ENCODE data around the gene HBB.

DNA sequence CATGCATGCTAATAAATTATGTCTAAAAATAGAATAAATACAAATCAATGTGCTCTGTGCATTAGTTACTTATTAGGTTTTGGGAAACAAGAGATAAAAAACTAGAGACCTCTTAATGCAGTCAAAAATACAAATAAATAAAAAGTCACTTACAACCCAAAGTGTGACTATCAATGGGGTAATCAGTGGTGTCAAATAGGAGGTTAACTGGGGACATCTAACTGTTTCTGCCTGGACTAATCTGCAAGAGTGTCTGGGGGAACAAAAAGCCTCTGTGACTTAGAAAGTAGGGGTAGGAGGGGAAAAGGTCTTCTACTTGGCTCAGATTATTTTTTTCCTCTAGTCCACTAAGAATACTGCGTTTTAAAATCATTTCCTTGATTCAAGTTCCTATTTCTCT lies 810 bp upstream of the HBB start:
- TF ChIP-seq REPIN1 (tag by site-specific recombination; IDR thresholded peaks at IDR 0.05; ENCODE audit: low read depth) (no peak), ZNF239 (tag by site-specific recombination; IDR thresholded peaks at IDR 0.05) (no peak), ZBTB48 (tag by site-specific recombination; IDR thresholded peaks at IDR 0.05) (no peak), ZNF221 (tag by site-specific recombination; IDR thresholded peaks at IDR 0.05; ENCODE audit: borderline replicate concordance) (no peak), ZNF2 (tag by site-specific recombination; IDR thresholded peaks at IDR 0.05) (no peak), YY1 (tag by site-specific recombination; IDR thresholded peaks at IDR 0.05) (no peak), ZBTB17 (tag by site-specific recombination; IDR thresholded peaks at IDR 0.05) (no peak), MYNN (tag by site-specific recombination; IDR thresholded peaks at IDR 0.05; ENCODE audit: borderline replicate concordance) (no peak)
- TF ChIP-seq, protein P1, sequence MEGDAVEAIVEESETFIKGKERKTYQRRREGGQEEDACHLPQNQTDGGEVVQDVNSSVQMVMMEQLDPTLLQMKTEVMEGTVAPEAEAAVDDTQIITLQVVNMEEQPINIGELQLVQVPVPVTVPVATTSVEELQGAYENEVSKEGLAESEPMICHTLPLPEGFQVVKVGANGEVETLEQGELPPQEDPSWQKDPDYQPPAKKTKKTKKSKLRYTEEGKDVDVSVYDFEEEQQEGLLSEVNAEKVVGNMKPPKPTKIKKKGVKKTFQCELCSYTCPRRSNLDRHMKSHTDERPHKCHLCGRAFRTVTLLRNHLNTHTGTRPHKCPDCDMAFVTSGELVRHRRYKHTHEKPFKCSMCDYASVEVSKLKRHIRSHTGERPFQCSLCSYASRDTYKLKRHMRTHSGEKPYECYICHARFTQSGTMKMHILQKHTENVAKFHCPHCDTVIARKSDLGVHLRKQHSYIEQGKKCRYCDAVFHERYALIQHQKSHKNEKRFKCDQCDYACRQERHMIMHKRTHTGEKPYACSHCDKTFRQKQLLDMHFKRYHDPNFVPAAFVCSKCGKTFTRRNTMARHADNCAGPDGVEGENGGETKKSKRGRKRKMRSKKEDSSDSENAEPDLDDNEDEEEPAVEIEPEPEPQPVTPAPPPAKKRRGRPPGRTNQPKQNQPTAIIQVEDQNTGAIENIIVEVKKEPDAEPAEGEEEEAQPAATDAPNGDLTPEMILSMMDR (tag by site-specific recombination; IDR thresholded peaks at IDR 0.05) = no peak
- TF ChIP-seq, protein P2, sequence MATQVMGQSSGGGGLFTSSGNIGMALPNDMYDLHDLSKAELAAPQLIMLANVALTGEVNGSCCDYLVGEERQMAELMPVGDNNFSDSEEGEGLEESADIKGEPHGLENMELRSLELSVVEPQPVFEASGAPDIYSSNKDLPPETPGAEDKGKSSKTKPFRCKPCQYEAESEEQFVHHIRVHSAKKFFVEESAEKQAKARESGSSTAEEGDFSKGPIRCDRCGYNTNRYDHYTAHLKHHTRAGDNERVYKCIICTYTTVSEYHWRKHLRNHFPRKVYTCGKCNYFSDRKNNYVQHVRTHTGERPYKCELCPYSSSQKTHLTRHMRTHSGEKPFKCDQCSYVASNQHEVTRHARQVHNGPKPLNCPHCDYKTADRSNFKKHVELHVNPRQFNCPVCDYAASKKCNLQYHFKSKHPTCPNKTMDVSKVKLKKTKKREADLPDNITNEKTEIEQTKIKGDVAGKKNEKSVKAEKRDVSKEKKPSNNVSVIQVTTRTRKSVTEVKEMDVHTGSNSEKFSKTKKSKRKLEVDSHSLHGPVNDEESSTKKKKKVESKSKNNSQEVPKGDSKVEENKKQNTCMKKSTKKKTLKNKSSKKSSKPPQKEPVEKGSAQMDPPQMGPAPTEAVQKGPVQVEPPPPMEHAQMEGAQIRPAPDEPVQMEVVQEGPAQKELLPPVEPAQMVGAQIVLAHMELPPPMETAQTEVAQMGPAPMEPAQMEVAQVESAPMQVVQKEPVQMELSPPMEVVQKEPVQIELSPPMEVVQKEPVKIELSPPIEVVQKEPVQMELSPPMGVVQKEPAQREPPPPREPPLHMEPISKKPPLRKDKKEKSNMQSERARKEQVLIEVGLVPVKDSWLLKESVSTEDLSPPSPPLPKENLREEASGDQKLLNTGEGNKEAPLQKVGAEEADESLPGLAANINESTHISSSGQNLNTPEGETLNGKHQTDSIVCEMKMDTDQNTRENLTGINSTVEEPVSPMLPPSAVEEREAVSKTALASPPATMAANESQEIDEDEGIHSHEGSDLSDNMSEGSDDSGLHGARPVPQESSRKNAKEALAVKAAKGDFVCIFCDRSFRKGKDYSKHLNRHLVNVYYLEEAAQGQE (tag by site-specific recombination; IDR thresholded peaks at IDR 0.05) = no peak
- TF ChIP-seq, protein P3, sequence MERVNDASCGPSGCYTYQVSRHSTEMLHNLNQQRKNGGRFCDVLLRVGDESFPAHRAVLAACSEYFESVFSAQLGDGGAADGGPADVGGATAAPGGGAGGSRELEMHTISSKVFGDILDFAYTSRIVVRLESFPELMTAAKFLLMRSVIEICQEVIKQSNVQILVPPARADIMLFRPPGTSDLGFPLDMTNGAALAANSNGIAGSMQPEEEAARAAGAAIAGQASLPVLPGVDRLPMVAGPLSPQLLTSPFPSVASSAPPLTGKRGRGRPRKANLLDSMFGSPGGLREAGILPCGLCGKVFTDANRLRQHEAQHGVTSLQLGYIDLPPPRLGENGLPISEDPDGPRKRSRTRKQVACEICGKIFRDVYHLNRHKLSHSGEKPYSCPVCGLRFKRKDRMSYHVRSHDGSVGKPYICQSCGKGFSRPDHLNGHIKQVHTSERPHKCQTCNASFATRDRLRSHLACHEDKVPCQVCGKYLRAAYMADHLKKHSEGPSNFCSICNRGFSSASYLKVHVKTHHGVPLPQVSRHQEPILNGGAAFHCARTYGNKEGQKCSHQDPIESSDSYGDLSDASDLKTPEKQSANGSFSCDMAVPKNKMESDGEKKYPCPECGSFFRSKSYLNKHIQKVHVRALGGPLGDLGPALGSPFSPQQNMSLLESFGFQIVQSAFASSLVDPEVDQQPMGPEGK (tag by site-specific recombination; IDR thresholded peaks at IDR 0.05) = no peak
- TF ChIP-seq, protein P4, sequence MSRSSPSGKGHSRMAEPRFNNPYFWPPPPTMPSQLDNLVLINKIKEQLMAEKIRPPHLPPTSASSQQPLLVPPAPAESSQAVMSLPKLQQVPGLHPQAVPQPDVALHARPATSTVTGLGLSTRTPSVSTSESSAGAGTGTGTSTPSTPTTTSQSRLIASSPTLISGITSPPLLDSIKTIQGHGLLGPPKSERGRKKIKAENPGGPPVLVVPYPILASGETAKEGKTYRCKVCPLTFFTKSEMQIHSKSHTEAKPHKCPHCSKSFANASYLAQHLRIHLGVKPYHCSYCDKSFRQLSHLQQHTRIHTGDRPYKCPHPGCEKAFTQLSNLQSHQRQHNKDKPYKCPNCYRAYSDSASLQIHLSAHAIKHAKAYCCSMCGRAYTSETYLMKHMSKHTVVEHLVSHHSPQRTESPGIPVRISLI (tag by site-specific recombination; IDR thresholded peaks at IDR 0.05) = no peak
